IMR-90 (cell line): Measurements from ENCODE around the gene LDLRAD3.

ENCODE experiments used
- CHD1 ChIP-seq: IDR thresholded peaks from 2 replicates; pipeline ENCODE4 v1.6.1; 2012; ENCODE audit warnings: low read depth, low read length, improper control_type of control experiment
- CTCF ChIP-seq: conservative IDR thresholded peaks from 2 replicates; pipeline ENCODE4 v1.5.1; 2012; ENCODE audit warnings: mild to moderate bottlenecking, low read depth, low read length, improper control_type of control experiment
- FOS ChIP-seq: fragments of 150-350 bp; IDR thresholded peaks from 2 replicates; pipeline ENCODE4 v1.6.1; 2016; ENCODE audit warnings: low read depth, low read length
- MAFK ChIP-seq: IDR thresholded peaks from 2 replicates; pipeline ENCODE4 v1.6.1; 2012; ENCODE audit warnings: low read depth, low read length, improper control_type of control experiment
- MXI1 ChIP-seq: IDR thresholded peaks from 2 replicates; pipeline ENCODE4 v1.6.1; 2012; ENCODE audit warnings: low read depth, mild to moderate bottlenecking, low read length, moderate library complexity, borderline replicate concordance
- POLR2A ChIP-seq: IDR thresholded peaks from 2 replicates; pipeline ENCODE4 v1.6.1; 2012; ENCODE audit warnings: mild to moderate bottlenecking, low read depth, low read length
- RCOR1 ChIP-seq: IDR thresholded peaks from 2 replicates; pipeline ENCODE4 v1.6.1; 2012; ENCODE audit warnings: mild to moderate bottlenecking, low read length, improper control_type of control experiment; ENCODE audit not compliant: insufficient replicate concordance

- no peak for TF ChIP-seq CTCF
- no peak for TF ChIP-seq POLR2A
- TF ChIP-seq MAFK = no peak
- TF ChIP-seq CHD1 = no peak
- no peak for TF ChIP-seq MXI1
- TF ChIP-seq FOS = no peak
- no peak for TF ChIP-seq RCOR1
These were observed 72.8 kb downstream of the LDLRAD3 start for GRCh38 chr11:36016709-36017108.
